GM18505 (cell line): ENCODE results near the gene PDE1C.

ENCODE experiments used
- ATAC-seq: cut with Tn5 transposase; IDR thresholded peaks from one replicate; pipeline ENCODE4 v1.9.1; 2021; ENCODE audit not compliant: unreplicated experiment
- POLR2A ChIP-seq: IDR thresholded peaks from 4 replicates; pipeline ENCODE4 v1.6.1; 2011; ENCODE audit warnings: borderline replicate concordance; ENCODE audit not compliant: insufficient read depth, insufficient read length; ENCODE audit errors: extremely low read depth

Gene PDE1C

GRCh38 chr7:31892099-31892829 lies 177.9 kb downstream of the PDE1C start:
- ATAC-seq: peak; percentile 76
- no peak for TF ChIP-seq POLR2A

GRCh38 chr7:31890766-31891165 lies 179.4 kb downstream of the PDE1C start:
- no peak for TF ChIP-seq POLR2A
- ATAC-seq: no peak

GRCh38 chr7:31890198-31890597 lies 180.0 kb downstream of the PDE1C start:
- ATAC-seq: no peak

GRCh38 chr7:31887006-31887405 lies 183.2 kb downstream of the PDE1C start:
- TF ChIP-seq POLR2A: no peak

More at GRCh38 chr7:31890198-31890597, 180.0 kb downstream of the PDE1C start:
- no peak for TF ChIP-seq POLR2A

GRCh38 chr7:31885171-31885570 lies 185.0 kb downstream of the PDE1C start:
- ATAC-seq: no peak
- no peak for TF ChIP-seq POLR2A

More at GRCh38 chr7:31887006-31887405, 183.2 kb downstream of the PDE1C start:
- ATAC-seq: no peak

- no peak for TF ChIP-seq POLR2A
- peak; percentile 91 for ATAC-seq
Observed at GRCh38 chr7:31883761-31884164, 186.4 kb downstream of the PDE1C start.

GRCh38 chr7:31882187-31882586 lies 188.0 kb downstream of the PDE1C start:
- no peak for ATAC-seq

GRCh38 chr7:31878875-31879274 lies 191.3 kb downstream of the PDE1C start:
- no peak for ATAC-seq
- no peak for TF ChIP-seq POLR2A

More at GRCh38 chr7:31882187-31882586, 188.0 kb downstream of the PDE1C start:
- no peak for TF ChIP-seq POLR2A

GRCh38 chr7:31875424-31875823 lies 194.8 kb downstream of the PDE1C start:
- no peak for TF ChIP-seq POLR2A
- no peak for ATAC-seq

- no peak for ATAC-seq
- TF ChIP-seq POLR2A: no peak
Observed at GRCh38 chr7:31874631-31875386, 195.4 kb downstream of the PDE1C start.

- TF ChIP-seq POLR2A: no peak
- ATAC-seq: peak; percentile 96
Observed at GRCh38 chr7:31873816-31874597, 196.2 kb downstream of the PDE1C start.

- no peak for ATAC-seq
- TF ChIP-seq POLR2A: no peak
Observed at GRCh38 chr7:31872545-31873370, 197.4 kb downstream of the PDE1C start.

- TF ChIP-seq POLR2A: no peak
- no peak for ATAC-seq
Observed at GRCh38 chr7:31864646-31865045, 205.6 kb downstream of the PDE1C start.

- no peak for ATAC-seq
Observed at GRCh38 chr7:31860925-31861324, 209.3 kb downstream of the PDE1C start.

More at GRCh38 chr7:31860925-31861324, 209.3 kb downstream of the PDE1C start:
- no peak for TF ChIP-seq POLR2A
